Left forelimb (tissue), 1 donor: ENCODE measurements around the gene MAPRE2.
"Not testable (repeated sequence)": the region's sequence is repeated elsewhere in the genome, so short reads cannot be mapped to it uniquely, and the experiment has no call there.

Source experiments
- DNase-seq: peaks from one replicate; pipeline ENCODE4 v3.0.0-alpha.2; 2018; ENCODE audit warnings: low spot score

MAPRE2 gene

GRCh38 chr18:35091841-35092240, 50.6 kb downstream of the MAPRE2 start:
- DNase-seq, result no peak

- DNase-seq, result no peak
Measured at GRCh38 chr18:35095983-35096676, 54.9 kb downstream of the MAPRE2 start.

- DNase-seq, result no peak
Measured at GRCh38 chr18:35096677-35097011, 55.4 kb downstream of the MAPRE2 start.

GRCh38 chr18:35097195-35097594, 56.0 kb downstream of the MAPRE2 start:
- DNase-seq, result no peak

GRCh38 chr18:35097763-35098162, 56.5 kb downstream of the MAPRE2 start:
- no peak for DNase-seq

GRCh38 chr18:35099911-35100310, 58.7 kb downstream of the MAPRE2 start:
- DNase-seq, result no peak

- DNase-seq, result no peak
Measured at GRCh38 chr18:35104391-35105051, 63.3 kb downstream of the MAPRE2 start.

GRCh38 chr18:35106013-35106844, 65.0 kb downstream of the MAPRE2 start:
- no peak for DNase-seq

GRCh38 chr18:35106845-35107148, 65.6 kb downstream of the MAPRE2 start:
- DNase-seq, result no peak

- DNase-seq, result no peak
Measured at GRCh38 chr18:35107216-35107615, 66.0 kb downstream of the MAPRE2 start.

GRCh38 chr18:35108088-35108487, 66.9 kb downstream of the MAPRE2 start:
- DNase-seq, result not testable (repeated sequence)

GRCh38 chr18:35110059-35110458, 68.8 kb downstream of the MAPRE2 start:
- no peak for DNase-seq

- DNase-seq, result no peak
Measured at GRCh38 chr18:35110554-35111485, 69.6 kb downstream of the MAPRE2 start.

GRCh38 chr18:35112696-35113095, 71.5 kb downstream of the MAPRE2 start:
- no peak for DNase-seq

GRCh38 chr18:35114305-35114704, 73.1 kb downstream of the MAPRE2 start:
- DNase-seq, result no peak

- DNase-seq, result no peak
Measured at GRCh38 chr18:35116784-35117318, 75.6 kb downstream of the MAPRE2 start.

- DNase-seq, result no peak
Measured at GRCh38 chr18:35117372-35117771, 76.2 kb downstream of the MAPRE2 start.

GRCh38 chr18:35117951-35118411, 76.8 kb downstream of the MAPRE2 start:
- DNase-seq, result no peak

GRCh38 chr18:35118641-35119040, 77.4 kb downstream of the MAPRE2 start:
- DNase-seq, result no peak

GRCh38 chr18:35121038-35121437, 79.8 kb downstream of the MAPRE2 start:
- DNase-seq, result no peak

GRCh38 chr18:35121531-35121930, 80.3 kb downstream of the MAPRE2 start:
- no peak for DNase-seq
